Neural crest cell (in vitro differentiated cells): ENCODE results near the gene GPR158. TPM values are rescaled to one million over a fixed set of nuclear protein-coding genes. Genes with fewer than 3 reads are reported as not detected.

Source experiments
- DNase-seq: peaks from one replicate; pipeline ENCODE4 v3.0.0; 2021; ENCODE audit warnings: low read depth, mixed read lengths, low spot score
- H3K27ac Mint-ChIP-seq: one replicate; pipeline ENCODE4 v1.8.0; 2021; ENCODE audit warnings: mild to moderate bottlenecking, mixed read lengths; ENCODE audit not compliant: unreplicated experiment
- H3K27me3 Mint-ChIP-seq: 2 replicates; pipeline ENCODE4 v1.8.0; 2021; ENCODE audit warnings: low read depth, mild to moderate bottlenecking, mixed read lengths
- H3K36me3 Mint-ChIP-seq: 2 replicates; pipeline ENCODE4 v1.8.0; 2021; ENCODE audit warnings: low read depth, mild to moderate bottlenecking, mixed read lengths
- H3K4me1 Mint-ChIP-seq: 2 replicates; pipeline ENCODE4 v1.8.0; 2021; ENCODE audit warnings: mixed read lengths
- H3K4me3 Mint-ChIP-seq: one replicate; pipeline ENCODE4 v1.8.0; 2021; ENCODE audit warnings: mild to moderate bottlenecking, mixed read lengths
- H3K9me3 Mint-ChIP-seq: 2 replicates; pipeline ENCODE4 v1.8.0; 2021; ENCODE audit warnings: mixed read lengths
- CTCF ChIP-seq: fragments of 200-600 bp; sonication (generic); conservative IDR thresholded peaks from 2 replicates; pipeline ENCODE4 v1.5.0; 2021; ENCODE audit warnings: antibody characterized with exemption, mild to moderate bottlenecking
- total RNA-seq: library from RNA; stranded (reverse); gene quantifications from 2 replicates; pipeline ENCODE4 v1.2.1, GENCODE V29; 2021

The GPR158 gene
- total RNA-seq, 1 donor from 2014 or later, result 0.26 TPM

GRCh38 chr10:25582961-25583360 is 408.2 kb downstream of the GPR158 start:
- DNase-seq, result no peak
- Mint-ChIP-seq H3K36me3 (peaks cover 6% of the 10 kb centered on the region), H3K4me1 (no peaks in the 10 kb centered on the region), H3K27me3 (no peaks in the 10 kb centered on the region), H3K4me3 (no peak overlapping the region), H3K27ac (no peak overlapping the region), H3K9me3 (peaks cover 9% of the 10 kb centered on the region)
- TF ChIP-seq CTCF, result no peak

GRCh38 chr10:25600651-25601050 is 425.9 kb downstream of the GPR158 start:
- Mint-ChIP-seq H3K9me3 (no peaks in the 10 kb centered on the region), H3K27me3 (no peaks in the 10 kb centered on the region), H3K4me3 (no peak overlapping the region), H3K27ac (no peak overlapping the region), H3K4me1 (no peaks in the 10 kb centered on the region), H3K36me3 (no peaks in the 10 kb centered on the region)
- DNase-seq, result no peak
- no peak for TF ChIP-seq CTCF

- Mint-ChIP-seq H3K27ac (no peak overlapping the region), H3K4me1 (no peaks in the 10 kb centered on the region), H3K36me3 (no peaks in the 10 kb centered on the region), H3K4me3 (no peak overlapping the region), H3K9me3 (peaks cover 2% of the 10 kb centered on the region), H3K27me3 (no peaks in the 10 kb centered on the region)
- no peak for TF ChIP-seq CTCF
- DNase-seq, result no peak
Observed at GRCh38 chr10:25604591-25604990, 429.8 kb downstream of the GPR158 start.

DNA sequence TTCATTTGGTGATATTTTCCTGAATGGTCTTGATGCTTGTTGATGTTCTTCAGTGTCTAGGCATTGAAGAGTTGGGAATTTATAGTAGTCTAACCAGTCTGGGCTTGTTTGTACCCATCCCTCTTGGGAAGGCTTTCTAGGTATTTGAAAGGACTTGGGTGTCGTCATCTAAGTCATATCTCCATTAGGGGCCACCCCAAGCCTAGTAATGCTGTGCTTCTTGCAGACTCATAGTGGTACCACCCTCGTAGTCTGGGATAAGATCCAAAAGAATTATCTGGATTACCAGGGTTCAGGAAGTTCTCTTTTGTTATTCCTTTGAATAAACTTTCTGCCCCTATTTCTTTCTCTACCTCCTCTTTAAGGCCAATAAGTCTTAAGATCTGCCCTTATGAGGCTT is 439.9 kb downstream of the GPR158 start:
- no peak overlapping the region for H3K4me3 Mint-ChIP-seq
- no peaks in the 10 kb centered on the region for H3K36me3 Mint-ChIP-seq
- DNase-seq, result no peak
- peaks cover 13% of the 10 kb centered on the region for H3K4me1 Mint-ChIP-seq
- H3K27me3 Mint-ChIP-seq, result no peaks in the 10 kb centered on the region
- peaks cover 24% of the 10 kb centered on the region for H3K9me3 Mint-ChIP-seq
- TF ChIP-seq CTCF, result no peak
- no peak overlapping the region for H3K27ac Mint-ChIP-seq

DNA sequence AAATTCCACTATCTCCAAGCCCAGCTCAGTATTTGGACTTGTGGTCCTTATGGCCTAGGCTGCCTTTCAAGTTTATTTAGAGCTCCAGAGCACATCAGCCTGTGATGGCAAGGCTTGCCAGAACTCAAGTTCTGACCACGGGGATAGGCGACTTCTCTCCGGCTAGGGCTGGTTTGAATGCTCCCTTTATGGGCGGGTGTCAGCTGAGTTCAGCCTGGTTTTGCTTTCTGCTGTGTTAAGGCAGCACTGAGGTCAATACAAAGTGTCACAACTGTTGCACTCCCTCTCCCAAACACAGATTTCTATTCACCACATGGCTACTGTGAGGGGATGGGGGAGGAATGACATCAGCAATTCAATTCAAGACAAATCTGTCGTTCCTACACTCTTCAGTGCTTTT is 441.1 kb downstream of the GPR158 start:
- H3K9me3 Mint-ChIP-seq, result peaks cover 22% of the 10 kb centered on the region
- peak; percentile 9 for DNase-seq
- H3K27ac Mint-ChIP-seq, result peak overlapping the region; percentile 55
- no peak for TF ChIP-seq CTCF
- no peaks in the 10 kb centered on the region for H3K27me3 Mint-ChIP-seq
- H3K4me1 Mint-ChIP-seq, result peaks cover 13% of the 10 kb centered on the region
- H3K4me3 Mint-ChIP-seq, result no peak overlapping the region
- H3K36me3 Mint-ChIP-seq, result no peaks in the 10 kb centered on the region
